G401 (cell line): ENCODE results near the gene FHAD1. TPM values are rescaled to one million over a fixed set of nuclear protein-coding genes. Genes with fewer than 3 reads are reported as not detected.
"Not testable (repeated sequence)": the region's sequence is repeated elsewhere in the genome, so short reads cannot be mapped to it uniquely, and the experiment has no call there.

ENCODE experiments used
- DNase-seq: peaks from one replicate; pipeline ENCODE4 v3.0.0-alpha.2; 2015; ENCODE audit warnings: low spot score
- in situ Hi-C: cut with HindIII; loops from 2 replicates; pipeline ENCODE4 v1.10.0; 2016; ENCODE audit warnings: low sequenced_read_pairs, mixed read lengths
- total RNA-seq: library from RNA; depleted of rRNA; stranded (reverse); fragments of >200 nt; shearing (Covaris generic); gene quantifications from 2 replicates; pipeline ENCODE4 v1.2.3, GENCODE V29; 2014

The FHAD1 gene
- total RNA-seq, 1 experiment from 2014 or later: 24.0 TPM

GRCh38 chr1:15432324-15432723 is 185.3 kb downstream of the FHAD1 start:
- in situ Hi-C loops: loop anchor here (10.0 kb wide), 1 partner anchor 62 kb away; no protein-coding TSS in a partner anchor
- DNase-seq: no peak

GRCh38 chr1:15433471-15433870 is 186.4 kb downstream of the FHAD1 start:
- in situ Hi-C loops: loop anchor here (10.0 kb wide), 1 partner anchor 61 kb away; no protein-coding TSS in a partner anchor
- DNase-seq: no peak

GRCh38 chr1:15434739-15435138 is 187.7 kb downstream of the FHAD1 start:
- not testable (repeated sequence) for DNase-seq
- in situ Hi-C loops: loop anchor here (10.0 kb wide), 1 partner anchor 60 kb away; no protein-coding TSS in a partner anchor

DNA sequence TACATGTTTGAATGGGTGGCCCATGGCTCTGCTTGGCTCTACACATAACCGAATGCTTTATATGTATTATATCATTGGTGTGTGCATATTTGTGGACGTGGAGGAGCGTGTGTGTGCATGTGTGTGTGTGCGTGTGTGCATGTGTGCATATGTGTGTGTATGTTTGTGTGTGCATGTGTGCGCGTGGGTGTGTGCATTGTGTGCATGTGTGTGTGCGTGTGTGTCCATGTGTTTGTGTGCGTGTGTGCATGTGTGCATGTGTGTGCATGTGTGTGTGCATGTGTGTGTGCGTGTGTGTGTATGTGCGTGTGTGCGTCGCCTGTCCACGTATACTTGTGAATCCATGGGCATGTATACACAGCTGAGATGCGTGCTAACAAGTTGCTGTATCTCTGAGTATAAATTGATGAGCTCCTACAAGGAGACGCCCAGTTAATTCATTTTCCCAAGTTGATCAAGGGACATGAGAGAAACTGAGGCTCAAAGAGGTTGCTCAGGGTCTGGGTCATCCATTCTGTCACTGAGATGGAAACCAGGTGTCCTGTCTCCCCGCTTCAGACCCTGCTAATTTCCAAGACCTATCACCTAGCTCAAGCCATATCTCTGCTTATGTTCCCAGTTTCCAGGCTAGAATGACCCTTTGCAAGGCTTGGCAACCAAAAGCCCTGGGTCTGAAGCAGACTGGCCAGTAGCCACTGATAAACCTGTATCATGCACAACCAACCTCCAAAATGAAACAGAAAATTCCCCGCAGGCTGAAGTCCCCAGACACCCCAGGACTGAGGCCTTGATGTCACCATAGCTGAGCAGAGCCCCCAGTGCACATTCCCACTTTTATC is 188.4 kb downstream of the FHAD1 start:
- in situ Hi-C loops: loop anchor here (10.0 kb wide), 1 partner anchor 59 kb away; no protein-coding TSS in a partner anchor
- no peak for DNase-seq

DNA sequence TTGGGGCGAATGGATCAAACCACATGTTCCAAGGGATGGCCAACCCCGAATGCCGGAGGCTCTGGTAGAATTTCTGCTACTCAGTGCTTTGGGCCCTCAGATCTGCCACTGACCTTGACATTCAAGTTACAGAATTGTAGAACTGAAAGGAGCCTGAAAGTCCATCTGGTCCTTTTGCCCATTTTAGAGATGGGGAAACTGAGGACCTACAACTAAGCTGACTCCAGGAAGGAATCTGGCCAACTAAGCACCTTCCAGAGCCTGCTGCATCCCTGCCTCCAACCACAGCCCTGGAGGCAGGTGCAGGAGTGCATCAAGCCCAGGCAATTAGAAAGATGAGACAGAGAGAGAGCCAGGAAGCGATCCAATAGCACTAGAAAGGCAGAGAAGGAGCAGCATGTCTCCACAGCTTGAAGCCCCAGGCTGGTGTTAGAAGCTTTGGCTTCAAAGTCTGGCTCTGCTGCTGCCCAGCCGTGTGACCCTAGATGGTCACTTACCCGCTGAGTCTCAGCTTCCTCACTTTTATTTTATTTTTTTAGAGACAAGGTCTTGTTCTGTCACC is 189.9 kb downstream of the FHAD1 start:
- no peak for DNase-seq
- in situ Hi-C loops: loop anchor here (10.0 kb wide), 1 partner anchor 58 kb away; no protein-coding TSS in a partner anchor

GRCh38 chr1:15439325-15439724 is 192.3 kb downstream of the FHAD1 start:
- in situ Hi-C loops: loop anchor here (10.0 kb wide), 1 partner anchor 55 kb away; no protein-coding TSS in a partner anchor
- no peak for DNase-seq

- in situ Hi-C loops: loop anchor here (10.0 kb wide), 1 partner anchor 116 kb away; no protein-coding TSS in a partner anchor
- DNase-seq: no peak
Observed at GRCh38 chr1:15440357-15440756, 193.3 kb downstream of the FHAD1 start.

DNA sequence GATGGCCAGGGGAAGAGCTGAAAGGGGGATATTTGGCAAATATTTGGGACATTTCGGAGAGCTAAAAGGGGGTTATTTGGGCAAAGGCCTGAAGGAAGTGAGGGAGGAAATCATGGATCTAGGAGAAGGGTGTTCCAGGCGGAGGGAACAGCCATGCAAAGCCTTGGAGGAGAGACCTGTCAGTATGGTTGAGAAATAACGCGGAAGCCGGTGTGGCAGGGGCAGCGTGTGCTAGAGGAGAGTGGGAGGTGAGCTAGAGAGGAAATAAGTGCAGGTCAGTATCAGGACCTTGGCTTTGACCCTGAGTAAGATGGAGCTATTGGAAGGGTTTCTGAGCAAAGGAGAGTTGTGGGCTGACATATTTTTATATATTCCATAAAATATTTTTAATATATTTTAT is 194.2 kb downstream of the FHAD1 start:
- in situ Hi-C loops: loop anchor here (10.0 kb wide), 1 partner anchor 116 kb away; no protein-coding TSS in a partner anchor
- DNase-seq: no peak

- in situ Hi-C loops: loop anchor here (10.0 kb wide), 1 partner anchor 117 kb away; no protein-coding TSS in a partner anchor
Observed at GRCh38 chr1:15442119-15442518, 195.1 kb downstream of the FHAD1 start.

DNA sequence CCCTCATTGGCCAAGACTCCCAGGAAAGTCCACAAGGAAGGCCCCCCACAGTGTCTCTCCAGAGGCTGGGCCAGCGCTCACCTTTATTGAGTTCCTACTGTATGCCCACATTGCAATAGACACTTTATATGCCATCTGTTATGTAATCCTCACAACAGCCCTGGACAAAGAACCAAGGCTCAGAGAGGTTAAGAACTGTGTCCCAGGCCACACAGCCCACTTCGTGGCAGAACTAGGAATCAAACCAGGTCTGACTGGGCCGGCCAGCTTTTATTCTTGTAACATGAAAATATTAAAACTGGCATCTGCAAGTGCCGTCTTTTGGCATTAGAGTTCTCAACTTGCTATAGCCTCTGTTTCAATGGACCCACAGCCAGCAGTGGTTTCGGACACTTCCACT is 195.7 kb downstream of the FHAD1 start:
- no peak for DNase-seq
- in situ Hi-C loops: loop anchor here (10.0 kb wide), 1 partner anchor 118 kb away; no protein-coding TSS in a partner anchor

More at GRCh38 chr1:15442119-15442518, 195.1 kb downstream of the FHAD1 start:
- DNase-seq: no peak

- DNase-seq: no peak
- in situ Hi-C loops: loop anchor here (10.0 kb wide), 1 partner anchor 118 kb away; no protein-coding TSS in a partner anchor
Observed at GRCh38 chr1:15443281-15443680, 196.3 kb downstream of the FHAD1 start.

DNA sequence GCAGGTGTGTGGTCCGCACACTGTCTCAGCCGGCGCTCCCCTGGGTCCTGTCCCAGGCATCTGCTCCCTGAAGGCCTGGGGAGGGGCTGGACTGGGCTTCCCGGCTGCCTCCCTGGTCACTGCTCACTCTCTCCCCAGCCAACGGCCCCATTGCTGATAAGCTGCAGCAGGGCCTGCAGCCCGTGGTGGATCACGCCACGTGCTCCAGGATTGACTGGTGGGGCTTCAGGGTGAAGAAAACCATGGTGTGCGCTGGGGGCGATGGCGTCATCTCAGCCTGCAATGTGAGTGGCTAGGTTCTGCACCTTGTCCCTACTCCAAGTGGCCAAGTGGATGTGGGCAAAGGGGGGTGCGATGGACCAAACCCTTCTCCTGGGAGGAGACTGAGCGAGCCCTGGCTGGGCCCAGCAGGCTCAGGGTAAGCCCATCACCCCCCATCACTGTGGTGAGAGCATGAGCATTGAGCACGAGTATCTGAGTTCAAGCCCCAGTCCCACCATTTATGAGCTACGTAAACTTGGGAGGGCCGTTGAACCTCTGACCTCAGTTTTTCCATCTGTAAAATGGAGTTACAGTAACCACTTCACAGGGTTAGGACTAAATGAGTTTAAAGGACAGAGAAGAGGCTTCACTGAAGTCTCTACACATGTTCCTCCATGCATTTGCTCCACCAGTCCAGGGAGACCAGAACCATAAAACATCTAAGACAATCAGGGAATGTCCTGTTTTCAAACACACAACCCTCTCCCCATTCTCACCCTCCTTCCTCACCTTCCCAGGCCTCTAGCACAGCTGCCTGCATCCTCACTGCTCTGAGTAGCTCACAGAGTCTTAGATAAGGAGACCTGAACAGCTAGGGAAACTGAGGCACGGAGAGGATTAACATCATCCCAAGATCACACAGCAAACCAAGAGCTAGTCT is 197.7 kb downstream of the FHAD1 start:
- in situ Hi-C loops: loop anchor here (10.0 kb wide), 1 partner anchor 120 kb away; no protein-coding TSS in a partner anchor
- DNase-seq: no peak

GRCh38 chr1:15445390-15446122 is 198.5 kb downstream of the FHAD1 start:
- in situ Hi-C loops: loop anchor here (10.0 kb wide), 1 partner anchor 121 kb away; no protein-coding TSS in a partner anchor

DNA sequence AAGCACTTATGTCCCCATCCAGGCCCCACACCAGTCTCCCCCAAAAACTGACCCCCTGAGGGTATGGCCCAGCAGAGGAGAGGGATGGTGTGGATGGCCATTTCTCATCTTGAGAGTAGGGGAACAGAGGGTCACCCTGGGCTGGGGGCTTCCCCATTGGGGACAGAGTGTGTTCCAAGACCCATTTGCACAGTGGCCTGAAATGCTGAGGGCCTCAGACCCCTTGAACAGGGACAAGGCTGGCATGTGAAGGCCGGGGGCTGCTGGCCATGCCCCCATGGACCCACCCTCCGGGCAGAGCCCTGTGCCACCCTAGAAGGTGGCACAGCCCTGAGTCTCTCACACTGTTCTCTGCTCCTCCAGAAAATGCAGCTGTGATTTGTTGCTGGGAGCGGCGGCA is 199.2 kb downstream of the FHAD1 start:
- in situ Hi-C loops: loop anchor here (10.0 kb wide), 1 partner anchor 121 kb away; no protein-coding TSS in a partner anchor
- DNase-seq: no peak

More at GRCh38 chr1:15445390-15446122, 198.5 kb downstream of the FHAD1 start:
- no peak for DNase-seq
